Measurements from ENCODE around the gene HIC2.
A peak's percentile ranks its signal among the peaks of the same experiment; 100 is the strongest.
"Not testable (repeated sequence)": the region's sequence is repeated elsewhere in the genome, so short reads cannot be mapped to it uniquely, and the experiment has no call there.

The HIC2 gene

DNA sequence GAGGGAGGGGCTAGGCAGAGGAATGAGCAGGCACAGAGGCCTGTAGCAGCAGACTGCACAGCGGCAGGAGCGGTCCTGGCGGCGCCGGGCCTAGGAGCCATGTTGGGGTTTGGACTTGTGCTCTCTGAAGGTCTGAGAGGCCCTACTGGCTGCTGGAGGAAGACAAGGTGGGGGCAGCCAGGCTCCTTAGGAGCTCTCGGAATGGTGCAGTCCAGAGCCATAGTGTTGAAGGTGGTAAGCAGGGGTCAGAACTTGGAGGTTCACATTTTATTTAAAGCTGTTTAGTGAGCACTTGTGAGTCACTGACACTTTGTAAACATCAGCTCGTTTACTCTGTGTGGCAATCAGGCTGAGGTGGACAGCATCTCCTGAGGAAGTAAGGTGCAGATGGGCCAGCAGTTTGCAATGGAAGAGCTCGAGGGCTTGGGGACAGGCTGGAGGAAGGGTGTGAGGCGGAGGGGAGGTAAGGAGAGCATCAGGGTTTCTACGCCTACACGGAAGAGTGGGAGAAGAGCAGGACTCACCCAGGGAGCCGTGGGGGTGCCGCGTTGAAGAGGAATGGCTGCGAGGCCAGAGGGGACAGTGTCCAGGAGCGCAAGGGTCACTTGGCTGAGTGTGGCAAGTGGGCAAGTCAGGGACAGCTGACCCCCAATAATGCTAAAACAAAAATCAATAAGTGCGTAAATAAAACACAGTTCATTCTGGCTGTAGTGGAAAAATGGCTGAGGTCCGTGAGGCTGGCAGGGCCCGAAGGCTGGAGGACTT is 40.0 kb downstream of the HIC2 start (continued):
- TF ChIP-seq ZNF341 (tag by site-specific recombination; IDR thresholded peaks at IDR 0.05; ENCODE audit: low read depth) = no peak
- no peak for TF ChIP-seq ZNF19 (tag by site-specific recombination; IDR thresholded peaks at IDR 0.05; ENCODE audit: low read depth)
- TF ChIP-seq ZNF112 (tag by site-specific recombination; IDR thresholded peaks at IDR 0.05) = no peak
- peak; percentile 61; the same call in 1 of the 2 replicates for TF ChIP-seq EGR2 (tag by site-specific recombination; IDR thresholded peaks at IDR 0.05; ENCODE audit: low read depth)
- TF ChIP-seq ZSCAN16 (tag by site-specific recombination; IDR thresholded peaks at IDR 0.05) = no peak
- TF ChIP-seq, protein P1, sequence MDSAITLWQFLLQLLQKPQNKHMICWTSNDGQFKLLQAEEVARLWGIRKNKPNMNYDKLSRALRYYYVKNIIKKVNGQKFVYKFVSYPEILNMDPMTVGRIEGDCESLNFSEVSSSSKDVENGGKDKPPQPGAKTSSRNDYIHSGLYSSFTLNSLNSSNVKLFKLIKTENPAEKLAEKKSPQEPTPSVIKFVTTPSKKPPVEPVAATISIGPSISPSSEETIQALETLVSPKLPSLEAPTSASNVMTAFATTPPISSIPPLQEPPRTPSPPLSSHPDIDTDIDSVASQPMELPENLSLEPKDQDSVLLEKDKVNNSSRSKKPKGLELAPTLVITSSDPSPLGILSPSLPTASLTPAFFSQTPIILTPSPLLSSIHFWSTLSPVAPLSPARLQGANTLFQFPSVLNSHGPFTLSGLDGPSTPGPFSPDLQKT (IDR thresholded peaks at IDR 0.05; ENCODE audit: borderline replicate concordance, low read depth, low read length) = no peak
- TF ChIP-seq ZFHX2 (tag by site-specific recombination; conservative IDR thresholded peaks at IDR 0.05) = peak; percentile 72
- TF ChIP-seq ZNF624 (tag by site-specific recombination; IDR thresholded peaks at IDR 0.05) = no peak
- no peak for TF ChIP-seq ZNF747 (tag by site-specific recombination; IDR thresholded peaks at IDR 0.05)
- TF ChIP-seq ZBTB17 (tag by site-specific recombination; IDR thresholded peaks at IDR 0.05) = no peak
- TF ChIP-seq ZNF837 (tag by site-specific recombination; IDR thresholded peaks at IDR 0.05) = no peak

DNA sequence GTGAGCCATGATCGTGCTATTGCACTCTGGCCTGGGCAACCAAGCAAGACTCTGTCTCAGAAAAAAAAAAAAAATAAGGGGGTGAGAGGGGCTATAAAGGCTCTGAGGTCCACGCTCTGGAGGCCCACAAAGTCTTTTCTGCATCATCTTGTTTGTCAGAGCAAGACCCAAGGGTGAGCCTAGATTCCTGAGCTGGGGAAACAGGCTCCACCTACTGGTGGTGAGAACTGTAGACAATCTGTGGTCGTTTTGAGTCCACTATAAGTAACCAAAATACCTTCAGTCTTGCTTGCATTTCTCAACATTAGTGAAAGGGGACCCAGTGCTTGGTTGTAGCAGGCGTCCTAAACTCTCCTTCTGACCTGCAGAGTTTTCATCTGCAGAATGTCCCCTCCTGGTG is 45.5 kb downstream of the HIC2 start:
- H3K4me3 ChIP-seq (ENCODE audit: low read depth, low read length); CTCF ChIA-PET; POLR2A ChIA-PET; H3K36me3 ChIP-seq (ENCODE audit: control insufficient read depth in 2 of 2, insufficient read depth in 1 of 2, low read length in 2 of 2); H3K27ac ChIP-seq (ENCODE audit: extremely low read depth, low read depth, low read length); H3K4me1 ChIP-seq (ENCODE audit: control insufficient read depth, insufficient read depth, low read length); H3K9me3 ChIP-seq (ENCODE audit: control insufficient read depth, insufficient read depth, low read depth, low read length): not testable (repeated sequence)

DNA sequence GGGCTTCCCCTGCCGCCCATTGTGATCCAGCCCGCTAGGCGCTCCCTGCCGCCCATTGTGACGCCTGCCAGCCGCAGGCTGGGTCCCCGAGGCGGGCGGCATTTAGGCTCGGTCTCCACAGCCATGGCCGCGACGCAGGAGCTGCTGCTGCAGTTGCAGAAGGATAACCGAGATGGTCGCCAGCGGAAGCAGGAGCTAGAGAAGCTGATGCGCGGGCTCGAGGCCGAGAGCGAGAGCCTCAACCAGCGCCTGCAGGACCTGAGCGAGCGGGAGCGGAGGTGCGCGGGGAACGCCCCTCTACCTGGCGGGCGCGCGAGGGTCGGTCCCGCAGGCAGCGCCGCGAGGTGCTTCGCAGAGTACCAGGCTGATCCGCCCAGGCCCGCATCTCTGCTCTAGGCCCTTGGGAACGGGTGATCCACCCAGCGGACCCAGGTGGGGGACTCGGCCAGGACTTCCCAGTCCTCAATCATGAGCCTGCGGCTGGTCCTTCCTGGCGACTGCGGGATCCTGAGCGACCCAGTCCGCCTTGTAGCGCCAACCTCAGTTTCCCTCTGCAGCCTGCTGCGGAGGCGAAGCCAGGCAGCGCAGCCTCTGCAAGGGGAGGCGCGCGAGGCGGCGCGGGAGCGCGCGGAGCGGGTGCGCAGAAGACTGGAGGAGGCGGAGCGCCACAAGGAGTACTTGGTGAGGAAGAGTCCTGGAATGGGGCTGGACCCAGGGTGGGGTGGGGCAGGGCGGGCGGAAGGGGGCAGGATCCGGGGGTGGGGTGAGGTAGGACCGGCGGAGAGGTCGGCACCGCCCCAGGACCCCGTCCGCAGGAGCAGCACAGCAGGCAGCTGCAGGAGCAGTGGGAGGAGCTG is 50.4 kb downstream of the HIC2 start, which contains the start of gene TMEM191C:
Gene TMEM191C (plus strand): TSS at position 51 of the 857 bp plus-strand sequence. CDS start 73 bp downstream, at position 124.
- CTCF ChIA-PET = not testable (repeated sequence)

DNA sequence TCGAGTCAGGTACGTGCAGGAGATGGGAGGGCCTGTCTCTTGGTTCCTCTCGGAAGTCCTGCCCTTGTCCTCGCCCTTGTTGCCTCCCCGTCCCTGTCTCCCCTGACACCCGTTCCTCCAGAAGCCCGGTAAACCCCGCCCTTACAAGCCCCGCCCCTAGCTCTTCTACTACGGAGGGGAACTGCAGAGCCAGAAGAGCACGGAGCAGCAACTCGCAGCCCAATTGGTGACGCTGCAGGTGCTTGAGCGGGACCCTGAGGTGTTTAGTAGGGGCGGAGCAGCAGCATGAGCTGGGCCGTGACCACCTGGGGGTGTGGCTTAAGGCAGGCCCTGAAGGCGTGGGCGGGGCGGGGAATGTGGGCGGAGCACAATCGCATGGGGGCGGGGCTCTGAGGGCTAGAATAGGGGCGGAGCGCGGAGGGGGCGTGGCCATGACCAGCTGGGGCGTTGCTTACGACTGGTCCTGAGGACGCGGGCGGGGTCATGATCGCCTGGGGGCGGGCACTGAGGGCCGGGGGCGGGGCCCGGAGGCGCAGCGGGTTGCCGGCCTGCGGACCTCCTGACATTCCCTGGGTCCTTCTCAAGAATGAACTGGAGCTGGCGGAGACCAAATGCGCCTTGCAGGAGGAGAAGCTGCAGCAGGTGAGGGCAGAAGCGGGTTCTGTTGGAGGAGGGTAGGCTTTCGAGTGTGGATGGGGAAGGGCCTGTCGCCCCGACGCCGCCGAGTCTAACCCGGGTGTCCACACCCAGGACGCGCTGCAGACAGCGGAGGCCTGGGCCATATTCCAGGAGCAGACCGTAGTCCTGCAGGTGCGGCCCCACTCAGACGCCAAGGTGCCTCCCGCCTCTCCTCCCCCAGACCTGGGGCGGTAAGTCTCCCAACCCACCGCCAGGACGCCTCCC is 51.3 kb downstream of the HIC2 start:
- H3K27ac ChIP-seq (ENCODE audit: extremely low read depth, low read depth, low read length); H3K36me3 ChIP-seq (ENCODE audit: control insufficient read depth in 2 of 2, insufficient read depth in 1 of 2, low read length in 2 of 2); H3K4me1 ChIP-seq (ENCODE audit: control insufficient read depth, insufficient read depth, low read length); POLR2A ChIA-PET; CTCF ChIA-PET; H3K9me3 ChIP-seq (ENCODE audit: control insufficient read depth, insufficient read depth, low read depth, low read length): not testable (repeated sequence)
- peak overlapping the region; percentile 26 for H3K4me3 ChIP-seq (ENCODE audit: low read depth, low read length)
- peak; percentile 45 for TF ChIP-seq SP2 (tag by site-specific recombination; IDR thresholded peaks at IDR 0.05)
- TF ChIP-seq ZNF341 (tag by site-specific recombination; IDR thresholded peaks at IDR 0.05; ENCODE audit: low read depth) = peak; percentile 56

More for the DNA sequence above, 50.4 kb downstream of the HIC2 start, which contains the start of gene TMEM191C:
- TF ChIP-seq ZNF335 (tag by site-specific recombination; conservative IDR thresholded peaks at IDR 0.05) = peak; percentile 55; the same call in 1 of the 2 replicates
- peak; percentile 50 for TF ChIP-seq ZBTB17 (tag by site-specific recombination; IDR thresholded peaks at IDR 0.05)
- peak; percentile 35; the same call in 1 of the 2 replicates for TF ChIP-seq ZBTB8A (tag by site-specific recombination; IDR thresholded peaks at IDR 0.05)
- TF ChIP-seq, protein P2, sequence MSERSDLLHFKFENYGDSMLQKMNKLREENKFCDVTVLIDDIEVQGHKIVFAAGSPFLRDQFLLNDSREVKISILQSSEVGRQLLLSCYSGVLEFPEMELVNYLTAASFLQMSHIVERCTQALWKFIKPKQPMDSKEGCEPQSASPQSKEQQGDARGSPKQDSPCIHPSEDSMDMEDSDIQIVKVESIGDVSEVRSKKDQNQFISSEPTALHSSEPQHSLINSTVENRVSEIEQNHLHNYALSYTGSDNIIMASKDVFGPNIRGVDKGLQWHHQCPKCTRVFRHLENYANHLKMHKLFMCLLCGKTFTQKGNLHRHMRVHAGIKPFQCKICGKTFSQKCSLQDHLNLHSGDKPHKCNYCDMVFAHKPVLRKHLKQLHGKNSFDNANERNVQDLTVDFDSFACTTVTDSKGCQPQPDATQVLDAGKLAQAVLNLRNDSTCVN (tag by site-specific recombination; optimal IDR thresholded peaks at IDR 0.05) = peak; percentile 51
- TF ChIP-seq ZNF394 (tag by site-specific recombination; IDR thresholded peaks at IDR 0.05; ENCODE audit: borderline replicate concordance) = peak; percentile 32; the same call in 1 of the 2 replicates
- H3K4me1 ChIP-seq (ENCODE audit: control insufficient read depth, insufficient read depth, low read length); H3K36me3 ChIP-seq (ENCODE audit: control insufficient read depth in 2 of 2, insufficient read depth in 1 of 2, low read length in 2 of 2); POLR2A ChIA-PET; H3K9me3 ChIP-seq (ENCODE audit: control insufficient read depth, insufficient read depth, low read depth, low read length); H3K27ac ChIP-seq (ENCODE audit: extremely low read depth, low read depth, low read length): not testable (repeated sequence)
- H3K4me3 ChIP-seq (ENCODE audit: low read depth, low read length) = peak within 1 kb of the TSS; percentile 26

DNA sequence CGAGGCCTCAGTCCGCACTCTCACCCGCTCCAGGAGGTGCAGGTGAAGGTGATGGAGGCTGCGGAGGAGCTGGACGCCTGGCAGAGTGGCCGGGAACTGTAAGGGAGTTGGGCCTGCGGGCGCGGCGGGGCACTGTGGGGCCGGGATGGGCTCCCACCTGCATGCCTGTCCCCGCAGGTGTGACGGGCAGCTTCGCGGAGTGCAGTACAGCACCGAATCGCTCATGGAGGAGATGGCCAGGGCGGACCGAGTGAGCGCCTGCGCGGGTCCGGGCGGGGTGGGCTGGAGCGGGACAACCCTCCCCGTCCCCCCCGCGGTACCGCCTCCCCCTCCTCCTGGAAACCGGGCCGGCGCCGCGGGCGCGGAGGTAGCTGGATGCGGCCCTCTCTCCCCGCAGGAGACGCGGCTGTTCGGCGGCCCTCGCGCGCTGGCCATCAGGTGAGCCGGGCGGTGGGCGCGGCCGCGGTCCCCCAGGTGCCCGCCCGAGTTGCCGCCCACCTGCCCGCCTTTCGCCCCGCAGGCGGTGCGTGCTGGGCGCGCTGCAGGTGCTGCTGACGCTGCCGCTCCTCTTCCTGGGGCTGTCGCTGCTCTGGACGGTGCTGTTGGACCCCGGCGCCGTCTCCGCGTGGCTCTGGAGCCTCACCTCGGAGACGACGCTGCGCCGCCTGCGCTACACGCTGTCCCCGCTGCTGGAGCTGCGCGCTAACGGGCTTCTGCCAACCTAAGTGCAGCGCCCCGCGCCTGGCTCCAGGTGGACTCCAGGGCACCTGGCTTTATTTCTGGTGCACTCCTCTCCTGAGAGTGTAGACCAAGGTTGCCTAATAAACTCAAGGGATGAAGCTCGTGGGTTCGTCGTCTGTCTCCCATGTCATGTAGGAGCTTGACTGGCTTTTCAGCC is 52.2 kb downstream of the HIC2 start:
- H3K36me3 ChIP-seq (ENCODE audit: control insufficient read depth in 2 of 2, insufficient read depth in 1 of 2, low read length in 2 of 2); H3K9me3 ChIP-seq (ENCODE audit: control insufficient read depth, insufficient read depth, low read depth, low read length); CTCF ChIA-PET; H3K27ac ChIP-seq (ENCODE audit: extremely low read depth, low read depth, low read length); H3K4me3 ChIP-seq (ENCODE audit: low read depth, low read length); H3K4me1 ChIP-seq (ENCODE audit: control insufficient read depth, insufficient read depth, low read length); POLR2A ChIA-PET: not testable (repeated sequence)

Data from HEK293 (cell line).